HFF-Myc (cell line): ENCODE data around the gene GRWD1.

ENCODE experiments used
- DNase-seq: peaks from one replicate; pipeline ENCODE4 v3.0.0-alpha.2; 2011; ENCODE audit warnings: low read depth; ENCODE audit errors: extremely low read depth
- H3K4me3 ChIP-seq: replicated peaks from 2 replicates; pipeline ENCODE4 v1.5.1; 2011; ENCODE audit warnings: low read depth, mild to moderate bottlenecking, control low read depth, low read length
- CTCF ChIP-seq: IDR thresholded peaks from 2 replicates; pipeline ENCODE4 v1.5.1; 2012; ENCODE audit warnings: mild to moderate bottlenecking, low read depth, low read length, control low read depth; ENCODE audit errors: missing control alignments

GRWD1 gene

GRCh38 chr19:48450441-48450840 is 4.7 kb downstream of the GRWD1 start:
- no peak for TF ChIP-seq CTCF
- no peak for DNase-seq
- H3K4me3 ChIP-seq, result no peak overlapping the region

DNA sequence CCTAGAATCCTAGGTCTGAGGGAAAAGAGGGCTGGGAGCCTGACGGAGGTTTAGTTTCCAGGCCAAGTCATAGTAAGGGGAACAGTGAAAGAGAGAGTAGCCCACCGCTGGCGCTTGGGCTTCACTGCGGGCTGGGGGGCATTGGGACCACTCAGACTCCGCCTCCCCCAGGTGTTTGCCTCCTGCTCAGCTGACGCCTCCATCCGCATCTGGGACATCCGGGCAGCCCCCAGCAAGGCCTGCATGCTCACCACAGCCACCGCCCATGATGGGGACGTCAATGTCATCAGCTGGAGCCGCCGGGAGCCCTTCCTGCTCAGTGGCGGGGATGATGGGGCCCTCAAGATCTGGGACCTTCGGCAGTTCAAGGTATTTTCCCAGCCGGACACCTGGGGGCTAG is 5.1 kb downstream of the GRWD1 start:
- no peak overlapping the region for H3K4me3 ChIP-seq
- TF ChIP-seq CTCF, result no peak
- no peak for DNase-seq

DNA sequence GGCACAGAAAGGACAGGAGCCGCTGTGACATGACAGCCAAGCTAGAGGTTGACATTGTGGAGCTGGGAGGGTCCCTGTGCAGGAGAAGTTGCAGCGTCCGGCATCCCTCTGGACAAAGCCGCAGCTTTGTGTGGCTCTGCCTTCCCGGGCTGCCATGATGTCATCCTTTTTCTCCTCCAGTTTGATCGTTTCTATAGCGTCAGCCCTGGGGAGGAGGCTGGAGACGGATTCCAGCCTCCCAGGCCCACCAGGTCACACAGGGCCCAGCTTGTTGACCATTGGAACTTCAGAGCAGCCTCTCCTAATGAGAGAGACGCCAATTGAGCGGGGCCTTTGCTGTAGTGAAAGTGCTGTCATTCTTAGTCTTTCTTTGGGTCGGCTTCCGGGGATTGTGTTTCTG is 5.8 kb downstream of the GRWD1 start:
- DNase-seq, result no peak
- no peak overlapping the region for H3K4me3 ChIP-seq
- TF ChIP-seq CTCF, result no peak

GRCh38 chr19:48452289-48453190 is 6.8 kb downstream of the GRWD1 start:
- DNase-seq, result no peak
- H3K4me3 ChIP-seq, result no peak overlapping the region
- no peak for TF ChIP-seq CTCF

GRCh38 chr19:48454150-48454730 is 8.5 kb downstream of the GRWD1 start:
- no peak for DNase-seq
- H3K4me3 ChIP-seq, result no peak overlapping the region
- TF ChIP-seq CTCF, result no peak

GRCh38 chr19:48455171-48455907 is 9.6 kb downstream of the GRWD1 start, which contains the start of gene KCNJ14:
TSS of gene KCNJ14 (plus strand) at chr19:48455574. CDS start at chr19:48461725, 6,151 bp downstream.
- no peak for DNase-seq
- H3K4me3 ChIP-seq, result no peak within 1 kb of the TSS
- no peak for TF ChIP-seq CTCF
